ENCODE data around the gene PDE5A. TPM values are rescaled to one million over a fixed set of nuclear protein-coding genes. Genes with fewer than 3 reads are reported as not detected.

The PDE5A gene
- total and polyA plus RNA-seq, 2 experiments from 2014 or later: 2.3 to 19.3 TPM

GRCh38 chr4:119498527-119498926 is 130.1 kb downstream of the PDE5A start:
- Histone ChIP-seq H3K4me1 (ENCODE audit: low read depth) (no peaks in the 10 kb centered on the region), H3K9me3 (ENCODE audit: low read depth) (no peaks in the 10 kb centered on the region), H3K27me3 (no peaks in the 10 kb centered on the region), H3K27ac (peak overlapping the region; percentile 20), H3K36me3 (peaks cover 76% of the 10 kb centered on the region), H3K4me3 (no peak overlapping the region)
- peak in 1 of 2 donors; percentile 62 for DNase-seq (ENCODE audit: low read depth in 1 of 2, low spot score in 1 of 2)
- no peak for TF ChIP-seq CTCF (IDR thresholded peaks at IDR 0.05; ENCODE audit: low read depth, low read length)

- H3K4me1 ChIP-seq (ENCODE audit: low read depth): no peaks in the 10 kb centered on the region
- no peak overlapping the region for H3K27ac ChIP-seq
- H3K27me3 ChIP-seq: no peaks in the 10 kb centered on the region
- no peak overlapping the region for H3K4me3 ChIP-seq
- TF ChIP-seq CTCF (IDR thresholded peaks at IDR 0.05; ENCODE audit: low read depth, low read length): no peak
- H3K9me3 ChIP-seq (ENCODE audit: low read depth): no peaks in the 10 kb centered on the region
- peaks cover 61% of the 10 kb centered on the region for H3K36me3 ChIP-seq
- no peak for DNase-seq (ENCODE audit: low read depth in 1 of 2, low spot score in 1 of 2)
Observed at GRCh38 chr4:119493886-119494285, 134.7 kb downstream of the PDE5A start.

- H3K27ac ChIP-seq: no peak overlapping the region
Observed at GRCh38 chr4:119493419-119493818, 135.2 kb downstream of the PDE5A start.

DNA sequence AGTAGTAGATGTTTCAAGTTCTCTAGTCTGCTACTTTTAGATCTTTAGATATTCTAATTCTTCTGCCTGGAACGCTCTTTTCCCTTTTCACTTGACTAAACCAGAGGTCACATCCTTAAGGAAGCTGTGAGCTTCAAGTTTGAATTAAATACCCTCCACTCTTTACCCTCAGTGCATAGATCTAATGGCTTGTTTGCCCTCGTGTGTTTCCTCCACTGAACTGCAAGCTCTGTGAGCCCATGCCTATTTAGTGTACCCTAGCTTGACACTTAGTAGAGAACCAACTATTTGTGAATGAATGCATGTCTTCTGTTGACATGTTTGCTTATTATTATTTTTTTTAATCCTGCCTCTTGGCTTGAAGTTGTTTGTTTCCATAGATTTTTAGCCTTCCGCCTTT is 138.3 kb downstream of the PDE5A start:
- Histone ChIP-seq H3K36me3 (peaks cover 34% of the 10 kb centered on the region), H3K9me3 (ENCODE audit: low read depth) (no peaks in the 10 kb centered on the region), H3K4me1 (ENCODE audit: low read depth) (no peaks in the 10 kb centered on the region), H3K4me3 (no peak overlapping the region), H3K27me3 (no peaks in the 10 kb centered on the region), H3K27ac (no peak overlapping the region)
- peak; percentile 27 to 38 for DNase-seq (ENCODE audit: low read depth in 1 of 2, low spot score in 1 of 2)
- TF ChIP-seq CTCF (IDR thresholded peaks at IDR 0.05; ENCODE audit: low read depth, low read length): peak; percentile 24

More at GRCh38 chr4:119493419-119493818, 135.2 kb downstream of the PDE5A start:
- no peak overlapping the region for H3K4me3 ChIP-seq
- peak; percentile 14 for TF ChIP-seq CTCF (IDR thresholded peaks at IDR 0.05; ENCODE audit: low read depth, low read length)
- H3K36me3 ChIP-seq: peaks cover 61% of the 10 kb centered on the region
- no peaks in the 10 kb centered on the region for H3K4me1 ChIP-seq (ENCODE audit: low read depth)
- no peaks in the 10 kb centered on the region for H3K27me3 ChIP-seq
- H3K9me3 ChIP-seq (ENCODE audit: low read depth): no peaks in the 10 kb centered on the region
- DNase-seq (ENCODE audit: low read depth in 1 of 2, low spot score in 1 of 2): peak in 1 of 2 donors; percentile 34

DNA sequence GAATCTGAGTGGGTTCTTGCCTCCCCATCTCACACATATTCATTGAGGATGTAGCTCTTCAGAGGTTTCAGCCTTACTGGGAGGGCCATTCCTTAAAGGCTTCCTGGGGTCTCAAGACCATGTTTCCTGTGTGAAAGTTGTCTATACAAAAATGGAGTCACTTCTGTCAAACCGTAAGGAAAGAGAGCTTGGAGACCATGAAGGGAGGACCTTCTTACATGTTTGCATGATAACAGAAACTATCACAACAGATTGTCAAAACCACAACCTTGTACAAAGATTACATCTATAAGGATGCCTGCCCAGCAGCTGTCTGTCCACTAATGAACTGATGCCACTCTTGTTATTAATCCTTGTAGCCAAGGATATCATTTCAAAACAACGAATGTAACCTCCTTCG is 139.3 kb downstream of the PDE5A start:
- Histone ChIP-seq H3K27ac (no peak overlapping the region), H3K4me1 (ENCODE audit: low read depth) (no peaks in the 10 kb centered on the region), H3K27me3 (no peaks in the 10 kb centered on the region), H3K9me3 (ENCODE audit: low read depth) (no peaks in the 10 kb centered on the region), H3K36me3 (peaks cover 25% of the 10 kb centered on the region), H3K4me3 (no peak overlapping the region)
- TF ChIP-seq CTCF (IDR thresholded peaks at IDR 0.05; ENCODE audit: low read depth, low read length): no peak
- no peak for DNase-seq (ENCODE audit: low read depth in 1 of 2, low spot score in 1 of 2)

GRCh38 chr4:119480331-119480730 is 148.3 kb downstream of the PDE5A start:
- Histone ChIP-seq H3K4me3 (no peak overlapping the region), H3K27me3 (no peaks in the 10 kb centered on the region), H3K4me1 (ENCODE audit: low read depth) (no peaks in the 10 kb centered on the region), H3K9me3 (ENCODE audit: low read depth) (no peaks in the 10 kb centered on the region), H3K36me3 (peaks cover 35% of the 10 kb centered on the region), H3K27ac (no peak overlapping the region)
- DNase-seq (ENCODE audit: low read depth in 1 of 2, low spot score in 1 of 2): no peak
- TF ChIP-seq CTCF (IDR thresholded peaks at IDR 0.05; ENCODE audit: low read depth, low read length): no peak
